Endothelial cell of umbilical vein (primary cell): ENCODE measurements around the gene NDUFA13. TPM values are rescaled to one million over a fixed set of nuclear protein-coding genes. Genes with fewer than 3 reads are reported as not detected.

Experiments used
- BruUV-seq: library from RNA; stranded (reverse); fragments of 400-500 nt; replicated peaks from 2 replicates; lab custom pipeline; 2021; lab: Mats Ljungman, UMichigan
- CTCF ChIA-PET: fragments of 300-600, 350-600 bp; sonication (Branson Sonifier 250); formaldehyde crosslinking; loops from one replicate; lab custom pipeline; 2021; ENCODE audit warnings: antibody characterized with exemption, inconsistent platforms; lab: Charles Lee
- POLR2A ChIA-PET: fragments of 300-600, 350-600 bp; sonication (Branson Sonifier 250); formaldehyde crosslinking; loops from one replicate; lab custom pipeline; 2021; ENCODE audit warnings: antibody characterized with exemption, inconsistent platforms; lab: Charles Lee
- DNase-seq: peaks from one replicate; pipeline ENCODE4 v3.0.0-alpha.2; 2011; ENCODE audit warnings: low read depth, low spot score
- FAIRE-seq: peaks from 2 replicates; lab custom pipeline; 2011; peaks lifted over from hg19 to GRCh38; lab: Jason Lieb, UNC
- H2AFZ ChIP-seq: 2 replicates; pipeline ENCODE4 v1.6.0; 2012; ENCODE audit warnings: low read depth, low read length, control low read depth, inconsistent platforms
- H3K27ac ChIP-seq: 2 replicates; pipeline ENCODE4 v1.5.1; 2011; ENCODE audit warnings: low read depth, mild to moderate bottlenecking, control low read depth, low read length, moderate library complexity; ENCODE audit not compliant: insufficient read depth
- H3K27me3 ChIP-seq, 2 experiments: 2 replicates each; pipeline versions ENCODE4 v1.6.0 to v1.6.1; 2011; ENCODE audit warnings: low read length in 2 of 2, mixed read lengths in 1 of 2; ENCODE audit not compliant: control insufficient read depth in 2 of 2, insufficient read depth in 2 of 2
- H3K36me3 ChIP-seq, 2 experiments: 2 replicates in 1 of 2; 3 replicates in 1 of 2; pipeline ENCODE4 v1.5.1; 2011; ENCODE audit warnings: low read length in 2 of 2, mild to moderate bottlenecking in 1 of 2, moderate library complexity in 1 of 2; ENCODE audit not compliant: control insufficient read depth in 2 of 2, insufficient read depth in 2 of 2; ENCODE audit errors: extremely low read depth in 1 of 2
- H3K4me1 ChIP-seq: 3 replicates; pipeline ENCODE4 v1.5.1; 2011; ENCODE audit warnings: mild to moderate bottlenecking, low read length; ENCODE audit not compliant: control insufficient read depth, insufficient read depth; ENCODE audit errors: extremely low read depth
- H3K4me2 ChIP-seq: 2 replicates; pipeline ENCODE4 v1.6.1; 2011; ENCODE audit warnings: low read length, control low read depth, mixed read lengths; ENCODE audit not compliant: insufficient read depth
- H3K4me3 ChIP-seq, 3 experiments: fragments of 200-600 bp in 1 of 3; sonication (generic), shearing (Covaris generic) in 1 of 3; replicated peaks in 1 of 3; 2 replicates each; pipeline ENCODE4 v1.5.1; 2011 to 2016; ENCODE audit warnings: control low read depth in 3 of 3, low read length in 3 of 3, mild to moderate bottlenecking in 2 of 3, inconsistent platforms in 1 of 3, low read depth in 1 of 3, moderate library complexity in 1 of 3; ENCODE audit not compliant: insufficient read depth in 1 of 3
- H3K79me2 ChIP-seq: 2 replicates; pipeline ENCODE4 v1.6.0; 2012; ENCODE audit warnings: low read length, inconsistent platforms; ENCODE audit not compliant: control insufficient read depth, insufficient read depth
- H3K9ac ChIP-seq: replicated peaks from 2 replicates; pipeline ENCODE3; 2011; ENCODE audit warnings: low read length, control low read depth; ENCODE audit not compliant: insufficient read depth; ENCODE audit errors: extremely low read depth
- H3K9me1 ChIP-seq: replicated peaks from 3 replicates; pipeline ENCODE4 v1.6.0; 2011; ENCODE audit warnings: mild to moderate bottlenecking, low read length; ENCODE audit not compliant: control insufficient read depth, insufficient read depth; ENCODE audit errors: extremely low read depth
- H3K9me3 ChIP-seq: replicated peaks from 2 replicates; pipeline ENCODE4 v1.5.1; 2012; ENCODE audit warnings: low read length, inconsistent platforms; ENCODE audit not compliant: control insufficient read depth, insufficient read depth
- H4K20me1 ChIP-seq: replicated peaks from 2 replicates; pipeline ENCODE3; 2011; ENCODE audit warnings: mild to moderate bottlenecking, low read length; ENCODE audit not compliant: control insufficient read depth, insufficient read depth; ENCODE audit errors: extremely low read depth
- CTCF ChIP-seq, 2 donors: IDR thresholded peaks; 1 replicate in 1 of 2; 2 replicates in 1 of 2; pipeline ENCODE4 v1.5.1; 2011; ENCODE audit warnings: low read length in 2 of 2, mild to moderate bottlenecking in 2 of 2, moderate library complexity in 2 of 2, control low read depth in 1 of 2, inconsistent platforms in 1 of 2, low read depth in 1 of 2; ENCODE audit not compliant: insufficient read depth in 1 of 2; ENCODE audit errors: extremely low read depth in 1 of 2
- EZH2 ChIP-seq: IDR thresholded peaks from 2 replicates; pipeline ENCODE4 v1.6.1; 2012; ENCODE audit warnings: borderline replicate concordance, low read depth, mild to moderate bottlenecking, moderate library complexity, low read length, inconsistent platforms; ENCODE audit not compliant: severe bottlenecking
- FOS ChIP-seq: IDR thresholded peaks from 2 replicates; pipeline ENCODE4 v1.6.1; 2011; ENCODE audit warnings: mild to moderate bottlenecking, low read length, moderate library complexity, borderline replicate concordance; ENCODE audit not compliant: insufficient read depth
- GATA2 ChIP-seq: IDR thresholded peaks from 2 replicates; pipeline ENCODE4 v1.7.0; 2011; ENCODE audit warnings: low read depth, mild to moderate bottlenecking, moderate library complexity, mixed read lengths, low read length; ENCODE audit not compliant: insufficient read length, insufficient read depth
- JUN ChIP-seq: IDR thresholded peaks from 2 replicates; pipeline ENCODE4 v1.6.1; 2011; ENCODE audit warnings: borderline replicate concordance, low read depth; ENCODE audit not compliant: insufficient read length, insufficient read depth
- MAX ChIP-seq: IDR thresholded peaks from 2 replicates; pipeline ENCODE4 v1.6.1; 2011; ENCODE audit not compliant: insufficient read depth, insufficient read length
- MYC ChIP-seq: IDR thresholded peaks from one replicate; pipeline ENCODE4 v1.6.1; 2011; ENCODE audit warnings: mild to moderate bottlenecking, low read depth, low read length
- POLR2A ChIP-seq: IDR thresholded peaks from 2 replicates; pipeline ENCODE4 v1.6.1; 2012; ENCODE audit warnings: low read depth, mild to moderate bottlenecking, control low read depth, low read length
- POLR2AphosphoS5 ChIP-seq: IDR thresholded peaks from 2 replicates; pipeline ENCODE4 v1.6.1; 2012; ENCODE audit warnings: low read depth, mild to moderate bottlenecking, control low read depth, low read length, moderate library complexity; ENCODE audit not compliant: insufficient read depth
- dilution Hi-C: fragments of 300-500 bp; cut with MboI; formaldehyde crosslinking; loops from one replicate; pipeline ENCODE4 v1.15.0; 2019; ENCODE audit warnings: low sequenced_read_pairs; ENCODE audit not compliant: extremely low pct_ligation_motif_present
- intact Hi-C: fragments of 100-400 bp; cut with micrococcal nuclease; formaldehyde crosslinking; loops from one replicate; pipeline ENCODE4 v1.10.0; 2022
- polyA plus RNA-seq, 4 experiments: library from polyadenylated mRNA; depleted of rRNA in 3 of 4; stranded (reverse) in 3 of 4; unstranded in 1 of 4; fragments of >200 nt; gene quantifications; 2 replicates each; pipeline versions ENCODE4 v1.2.1 to v1.2.3, GENCODE V29; 2011 to 2012; ENCODE audit warnings: missing spikeins in 1 of 4
- total RNA-seq: library from RNA; stranded (reverse); gene quantifications from 2 replicates; pipeline ENCODE4 v1.2.3, GENCODE V29; 2021

Gene NDUFA13
- total and polyA plus RNA-seq, 2 donors (not counting 3 experiments of a cell fraction or from before 2014, with no cell fraction given): 246 to 799 TPM

- DNase-seq (no peak), FAIRE-seq (no peak)
- no peaks in the 10 kb centered on the region for H3K9me3 ChIP-seq
- intact Hi-C loops (no loop called here), dilution Hi-C loops (no loop called here)
- H3K4me3 ChIP-seq: no peak overlapping the region
- H3K9me1 ChIP-seq: no peaks in the 10 kb centered on the region
- BruUV-seq: no TSS peak
- H3K27ac ChIP-seq: no peak overlapping the region
- H3K4me1 ChIP-seq: no peaks in the 10 kb centered on the region
- H3K4me2 ChIP-seq: no peak overlapping the region
- no peak overlapping the region for H2AFZ ChIP-seq
- no peaks in the 10 kb centered on the region for H3K79me2 ChIP-seq
- no peaks in the 10 kb centered on the region for H4K20me1 ChIP-seq
- H3K36me3 ChIP-seq: no peaks in the 10 kb centered on the region
- POLR2A ChIA-PET: no interaction called here
- CTCF ChIA-PET: interaction anchor here (0.6 to 5.6 kb wide), 9 partner anchors 10 to 521 kb away, joined by 3 to 45 read pairs (median 8); partner anchors contain the start of gene GMIP
- TF ChIP-seq JUN (no peak), CTCF (IDR thresholded peaks at IDR 0.05; ENCODE audit: extremely low read depth in 1 of 2, insufficient read depth in 1 of 2, low read depth in 1 of 2, low read length in 2 of 2) (no peak), EZH2 (no peak), POLR2A (no peak), GATA2 (no peak), POLR2AphosphoS5 (no peak), FOS (no peak), MAX (no peak), MYC (no peak)
- no peaks in the 10 kb centered on the region for H3K27me3 ChIP-seq
- H3K9ac ChIP-seq: no peak overlapping the region
Measured at GRCh38 chr19:19530889-19531288, 14.9 kb downstream of the NDUFA13 start.
